Liver (tissue), 3 donors: ENCODE results near the gene TMEM255B.

Experiments used
- ATF3 ChIP-seq: IDR thresholded peaks from 2 replicates; pipeline ENCODE4 v1.6.1; 2016; ENCODE audit warnings: antibody characterized with exemption
- CTCF ChIP-seq: fragments of 150-350 bp; IDR thresholded peaks from 2 replicates; pipeline ENCODE4 v1.5.1; 2017; ENCODE audit warnings: improper control_type of control experiment, low read depth, low read length; ENCODE audit not compliant: missing input control
- FOXA1 ChIP-seq: IDR thresholded peaks from 2 replicates; pipeline ENCODE4 v1.6.1; 2016; ENCODE audit warnings: antibody characterized with exemption
- HNF4A ChIP-seq, 2 donors: conservative IDR thresholded peaks; 2 replicates each; pipeline ENCODE4 v1.6.1; 2016; ENCODE audit warnings: antibody characterized with exemption in 2 of 2, mild to moderate bottlenecking in 2 of 2
- HNF4G ChIP-seq: IDR thresholded peaks from 2 replicates; pipeline ENCODE4 v1.6.1; 2016; ENCODE audit warnings: antibody characterized with exemption
- JUND ChIP-seq, 2 donors: IDR thresholded peaks; 2 replicates each; pipeline ENCODE4 v1.6.1; 2016; ENCODE audit warnings: antibody characterized with exemption in 2 of 2
- MAX ChIP-seq: IDR thresholded peaks from 2 replicates; pipeline ENCODE4 v1.6.1; 2016; ENCODE audit warnings: antibody characterized with exemption
- NR2F2 ChIP-seq: IDR thresholded peaks from 2 replicates; pipeline ENCODE4 v1.6.1; 2016; ENCODE audit warnings: antibody characterized with exemption
- REST ChIP-seq: IDR thresholded peaks from 2 replicates; pipeline ENCODE4 v1.6.1; 2016; ENCODE audit warnings: antibody characterized with exemption, mild to moderate bottlenecking
- RXRA ChIP-seq, 2 donors: IDR thresholded peaks; 2 replicates each; pipeline ENCODE4 v1.6.1; 2017 to 2018; ENCODE audit warnings: antibody characterized with exemption in 2 of 2, mild to moderate bottlenecking in 1 of 2
- TAF1 ChIP-seq: conservative IDR thresholded peaks from 2 replicates; pipeline ENCODE4 v1.6.1; 2016; ENCODE audit warnings: antibody characterized with exemption, mild to moderate bottlenecking
- YY1 ChIP-seq: IDR thresholded peaks from 2 replicates; pipeline ENCODE4 v1.6.1; 2016; ENCODE audit warnings: antibody characterized with exemption, mild to moderate bottlenecking
- donor health status: healthy.
- donor health status: healthy.

GRCh38 chr13:113766035-113766800 is 7.2 kb downstream of the TMEM255B start:
- TF ChIP-seq CTCF: no peak
- no peak for TF ChIP-seq YY1
- no peak for TF ChIP-seq JUND (IDR thresholded peaks at IDR 0.05)
- no peak for TF ChIP-seq ATF3
- no peak for TF ChIP-seq TAF1
- no peak for TF ChIP-seq NR2F2
- no peak for TF ChIP-seq REST
- TF ChIP-seq FOXA1: no peak
- no peak for TF ChIP-seq MAX
- TF ChIP-seq HNF4G: no peak
- no peak for TF ChIP-seq RXRA (IDR thresholded peaks at IDR 0.05)
- no peak for TF ChIP-seq HNF4A (conservative IDR thresholded peaks at IDR 0.05)
